HG02943 (cell line): ENCODE results near the gene MSRB1.
A peak's percentile ranks its signal among the peaks of the same experiment; 100 is the strongest.

Experiments used
- ATAC-seq: cut with Tn5 transposase; IDR thresholded peaks from one replicate; pipeline ENCODE4 v1.9.1; 2021; ENCODE audit warnings: mild to moderate bottlenecking, low read depth, moderate library complexity; ENCODE audit not compliant: unreplicated experiment

The MSRB1 gene

GRCh38 chr16:1979271-1980029 is 36.5 kb upstream of the MSRB1 start:
- ATAC-seq, result no peak

- ATAC-seq, result no peak
Observed at GRCh38 chr16:1978476-1979120, 35.6 kb upstream of the MSRB1 start.

GRCh38 chr16:1977875-1978268 is 34.9 kb upstream of the MSRB1 start:
- no peak for ATAC-seq

GRCh38 chr16:1976951-1977874 is 34.2 kb upstream of the MSRB1 start:
- ATAC-seq, result no peak

GRCh38 chr16:1976216-1976520 is 33.2 kb upstream of the MSRB1 start:
- no peak for ATAC-seq

- ATAC-seq, result no peak
Observed at GRCh38 chr16:1975432-1976215, 32.6 kb upstream of the MSRB1 start.

- no peak for ATAC-seq
Observed at GRCh38 chr16:1974157-1975070, 31.4 kb upstream of the MSRB1 start.

- no peak for ATAC-seq
Observed at GRCh38 chr16:1973461-1974156, 30.6 kb upstream of the MSRB1 start.

- ATAC-seq, result no peak
Observed at GRCh38 chr16:1972490-1972877, 29.5 kb upstream of the MSRB1 start.

- ATAC-seq, result peak; percentile 81
Observed at GRCh38 chr16:1971796-1972489, 28.9 kb upstream of the MSRB1 start, which contains the start of gene TBL3. Gene TBL3 (plus strand): TSS chr16:1972053. CDS start chr16:1972165, 112 bp downstream.

GRCh38 chr16:1968146-1968953 is 25.4 kb upstream of the MSRB1 start:
- no peak for ATAC-seq

GRCh38 chr16:1966460-1966859 is 23.5 kb upstream of the MSRB1 start, which contains the start of gene RNF151:
Gene RNF151 (plus strand): TSS chr16:1966856. CDS start chr16:1966882, 26 bp downstream.
- no peak for ATAC-seq

- ATAC-seq, result no peak
Observed at GRCh38 chr16:1965396-1966001, 22.5 kb upstream of the MSRB1 start.

GRCh38 chr16:1964506-1965395 is 21.8 kb upstream of the MSRB1 start, which contains the start of gene RPS2:
Gene RPS2 (minus strand): TSS chr16:1964826. CDS start chr16:1964625, 201 bp downstream.
- peak; percentile 72 for ATAC-seq

GRCh38 chr16:1963806-1964505 is 21.0 kb upstream of the MSRB1 start:
- ATAC-seq, result peak; percentile 3
